Measurements from ENCODE around the gene AXL. TPM values are rescaled to one million over a fixed set of nuclear protein-coding genes. Genes with fewer than 3 reads are reported as not detected.
"Not testable (repeated sequence)": the region's sequence is repeated elsewhere in the genome, so short reads cannot be mapped to it uniquely, and the experiment has no call there.

Gene AXL
- total RNA-seq, 4 donors from 2014 or later, result 7.2 to 46.2 (median 24.2) TPM

DNA sequence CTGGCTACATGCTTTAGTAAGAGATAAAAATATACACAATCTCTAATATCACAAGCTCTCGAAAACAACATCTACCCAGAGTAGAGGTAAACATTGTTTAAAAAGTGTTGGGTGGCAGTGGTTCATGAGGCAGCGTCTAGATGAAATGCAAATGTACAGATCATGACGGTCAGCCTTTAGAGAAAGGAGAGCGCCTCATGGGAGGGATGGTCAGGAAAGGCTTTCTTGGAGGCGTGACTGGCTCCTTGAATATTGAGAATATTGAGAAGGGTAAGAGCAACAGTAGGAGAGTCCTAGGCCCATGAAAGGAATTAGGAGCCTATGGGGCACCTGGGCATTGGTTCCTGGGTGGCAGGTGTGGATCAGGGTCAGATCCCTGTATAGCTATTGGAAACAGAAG is 55.8 kb downstream of the AXL start:
- Histone ChIP-seq H3K36me3 (peaks cover 0 to 100% (median 3%) of the 10 kb centered on the region in 3 donors), H3K27me3 (no peaks in the 10 kb centered on the region), H3K9me3 (no peaks in the 10 kb centered on the region), H3K27ac (no peak overlapping the region), H3K4me3 (no peak overlapping the region), H3K4me1 (no peaks in the 10 kb centered on the region)
- TF ChIP-seq, protein P1, sequence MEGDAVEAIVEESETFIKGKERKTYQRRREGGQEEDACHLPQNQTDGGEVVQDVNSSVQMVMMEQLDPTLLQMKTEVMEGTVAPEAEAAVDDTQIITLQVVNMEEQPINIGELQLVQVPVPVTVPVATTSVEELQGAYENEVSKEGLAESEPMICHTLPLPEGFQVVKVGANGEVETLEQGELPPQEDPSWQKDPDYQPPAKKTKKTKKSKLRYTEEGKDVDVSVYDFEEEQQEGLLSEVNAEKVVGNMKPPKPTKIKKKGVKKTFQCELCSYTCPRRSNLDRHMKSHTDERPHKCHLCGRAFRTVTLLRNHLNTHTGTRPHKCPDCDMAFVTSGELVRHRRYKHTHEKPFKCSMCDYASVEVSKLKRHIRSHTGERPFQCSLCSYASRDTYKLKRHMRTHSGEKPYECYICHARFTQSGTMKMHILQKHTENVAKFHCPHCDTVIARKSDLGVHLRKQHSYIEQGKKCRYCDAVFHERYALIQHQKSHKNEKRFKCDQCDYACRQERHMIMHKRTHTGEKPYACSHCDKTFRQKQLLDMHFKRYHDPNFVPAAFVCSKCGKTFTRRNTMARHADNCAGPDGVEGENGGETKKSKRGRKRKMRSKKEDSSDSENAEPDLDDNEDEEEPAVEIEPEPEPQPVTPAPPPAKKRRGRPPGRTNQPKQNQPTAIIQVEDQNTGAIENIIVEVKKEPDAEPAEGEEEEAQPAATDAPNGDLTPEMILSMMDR (IDR thresholded peaks at IDR 0.05), result no peak
- no peak for TF ChIP-seq POLR2A (IDR thresholded peaks at IDR 0.05)
- DNase-seq, result no peak

DNA sequence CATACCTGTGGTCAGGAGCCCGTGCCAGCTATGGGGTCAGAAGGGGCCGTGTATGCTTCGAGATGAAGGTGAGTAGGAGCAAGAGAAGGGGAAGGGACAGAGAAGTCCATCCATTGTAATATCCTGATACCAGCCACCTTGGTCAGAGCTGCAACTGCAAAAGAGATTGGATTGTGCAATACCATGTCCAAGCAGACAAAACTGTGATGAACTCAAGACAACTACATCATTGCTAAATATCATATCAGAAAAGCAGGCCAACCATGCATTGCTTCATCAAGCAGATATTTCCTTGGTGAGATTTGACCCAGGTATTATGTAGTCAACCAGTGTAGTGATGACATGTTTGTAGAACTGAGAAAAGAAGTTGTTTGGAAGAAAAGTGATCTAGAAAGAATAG is 57.2 kb downstream of the AXL start:
- DNase-seq, result no peak
- TF ChIP-seq POLR2A (IDR thresholded peaks at IDR 0.05), result no peak
- TF ChIP-seq, protein P1 (IDR thresholded peaks at IDR 0.05), result no peak
- H3K27ac ChIP-seq, result no peak overlapping the region
- no peaks in the 10 kb centered on the region for H3K27me3 ChIP-seq
- no peak overlapping the region for H3K4me3 ChIP-seq
- H3K36me3 ChIP-seq, result peaks cover 0 to 100% (median 3%) of the 10 kb centered on the region in 3 donors
- H3K9me3 ChIP-seq, result no peaks in the 10 kb centered on the region
- no peaks in the 10 kb centered on the region for H3K4me1 ChIP-seq

DNA sequence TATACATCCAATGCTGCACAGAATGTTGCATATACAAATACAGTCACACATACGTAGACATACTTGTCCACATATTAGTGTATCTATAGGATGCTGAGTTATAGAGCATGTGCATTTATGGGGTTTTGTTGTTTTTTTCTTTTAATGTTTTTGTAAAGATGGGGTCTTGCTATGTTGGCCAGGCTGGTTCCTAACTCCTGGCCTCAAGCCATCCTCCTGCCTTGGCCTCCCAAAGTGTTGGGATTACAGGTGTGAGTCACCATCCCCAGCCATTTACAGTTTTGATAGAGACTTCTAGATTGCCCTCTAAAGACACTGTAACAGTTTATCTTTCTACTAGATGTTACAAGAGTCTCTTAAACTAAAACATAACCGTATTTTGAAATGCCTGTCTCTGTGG is 59.5 kb downstream of the AXL start:
- TF ChIP-seq, protein P1 (IDR thresholded peaks at IDR 0.05), result no peak
- no peak for TF ChIP-seq POLR2A (IDR thresholded peaks at IDR 0.05)
- Histone ChIP-seq H3K9me3 (no peaks in the 10 kb centered on the region), H3K27ac (no peak overlapping the region), H3K36me3 (peaks cover 0 to 98% (median 3%) of the 10 kb centered on the region in 3 donors), H3K4me3 (no peak overlapping the region), H3K27me3 (no peaks in the 10 kb centered on the region), H3K4me1 (no peaks in the 10 kb centered on the region)
- DNase-seq, result peak in 1 of 3 donors; percentile 5

GRCh38 chr19:41288673-41289530 is 69.9 kb downstream of the AXL start:
- DNase-seq, result no peak
- Histone ChIP-seq H3K27ac (no peak overlapping the region), H3K9me3 (no peaks in the 10 kb centered on the region), H3K4me1 (no peaks in the 10 kb centered on the region), H3K27me3 (no peaks in the 10 kb centered on the region), H3K4me3 (no peak overlapping the region), H3K36me3 (peaks cover 0 to 93% (median 0%) of the 10 kb centered on the region in 3 donors)
- no peak for TF ChIP-seq POLR2A (IDR thresholded peaks at IDR 0.05)
- TF ChIP-seq, protein P1 (IDR thresholded peaks at IDR 0.05), result no peak

DNA sequence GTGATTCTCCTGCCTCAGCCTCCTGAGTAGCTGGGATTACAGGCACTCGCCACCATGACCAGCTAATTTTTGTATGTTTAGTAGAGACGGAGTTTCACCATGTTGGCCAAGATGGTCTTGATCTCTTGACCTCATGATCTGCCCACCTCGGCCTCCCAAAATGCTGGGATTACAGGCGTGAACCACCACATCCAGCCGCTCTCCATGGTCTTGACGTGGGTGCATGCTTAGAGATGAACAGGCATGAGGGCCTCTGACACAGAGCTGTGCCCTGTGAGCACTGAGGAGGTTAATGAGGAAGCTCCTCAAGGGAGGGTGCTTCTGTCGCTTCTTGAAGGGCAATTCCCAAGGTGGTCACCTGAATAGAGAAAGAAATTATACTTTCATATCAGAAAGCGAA is 70.8 kb downstream of the AXL start:
- DNase-seq, result peak in 1 of 3 donors; percentile 11
- H3K4me1 ChIP-seq, H3K9me3 ChIP-seq, H3K27ac ChIP-seq, H3K4me3 ChIP-seq, H3K27me3 ChIP-seq: not testable (repeated sequence)
- H3K36me3 ChIP-seq, result peaks cover 0 to 93% (median 0%) of the 10 kb centered on the region in 3 donors

DNA sequence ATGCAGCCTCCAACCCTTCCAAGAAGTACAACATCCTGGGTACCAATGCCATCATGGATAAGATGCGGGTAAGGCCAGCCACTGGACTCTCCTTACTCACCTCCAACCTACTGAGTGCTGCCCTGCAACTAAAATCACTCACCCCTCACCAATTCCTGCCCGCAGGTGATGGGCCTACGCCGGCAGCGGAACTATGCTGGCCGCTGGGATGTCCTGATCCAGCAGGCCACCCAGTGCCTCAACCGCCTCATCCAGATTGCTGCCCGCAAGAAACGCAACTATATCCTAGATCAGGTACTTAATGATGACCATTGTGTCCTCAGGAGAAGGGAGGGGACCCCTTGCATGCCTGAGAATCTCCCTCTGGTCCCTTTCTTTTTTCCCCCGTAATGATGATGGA is 75.4 kb downstream of the AXL start:
- DNase-seq, result peak in 1 of 3 donors; percentile 19
- no peak for TF ChIP-seq POLR2A (IDR thresholded peaks at IDR 0.05)
- TF ChIP-seq, protein P1 (IDR thresholded peaks at IDR 0.05), result no peak
- Histone ChIP-seq H3K9me3 (no peaks in the 10 kb centered on the region), H3K36me3 (peaks cover 0 to 83% (median 0%) of the 10 kb centered on the region in 3 donors), H3K4me1 (peaks cover 0 to 36% (median 23%) of the 10 kb centered on the region in 4 donors), H3K27ac (no peak overlapping the region), H3K4me3 (no peak overlapping the region), H3K27me3 (no peaks in the 10 kb centered on the region)

All from Peyer's patch (tissue), 4 donors.